ENCODE data around the gene LASP1NB.

Gene LASP1NB

GRCh38 chr17:38886643-38887010 is 38.8 kb upstream of the LASP1NB start:
- no peak overlapping the region for H3K4me3 Mint-ChIP-seq
- peaks cover 51% of the 10 kb centered on the region for H3K36me3 Mint-ChIP-seq (ENCODE audit: low read depth)
- H3K27ac Mint-ChIP-seq: peak overlapping the region; percentile 25
- H3K27me3 Mint-ChIP-seq: no peaks in the 10 kb centered on the region
- intact Hi-C loops (cut with DNase I, micrococcal nuclease): no loop called here
- DNase-seq (no peak), ATAC-seq (no peak)
- peaks cover 90% of the 10 kb centered on the region for H3K4me1 Mint-ChIP-seq
- ChIA-PET CTCF (interaction anchor here (0.8 to 2.3 kb wide), 4 partner anchors 14 to 19 kb away, joined by 4 to 10 read pairs (median 6); partner anchors contain the start of gene LASP1), POLR2A (interaction anchor here (0.7 to 1.0 kb wide), 2 partner anchors 9 to 17 kb away, joined by 3 to 7 read pairs; partner anchors contain the start of gene LASP1)
- H3K9me3 Mint-ChIP-seq (ENCODE audit: low read depth): no peaks in the 10 kb centered on the region

- H3K27ac Mint-ChIP-seq: no peak overlapping the region
- CTCF ChIA-PET: interaction anchor here (1.2 kb wide), 1 partner anchor 9 kb away, joined by 3 read pairs; no protein-coding TSS in a partner anchor
- intact Hi-C loops (cut with DNase I, micrococcal nuclease): no loop called here
Observed at GRCh38 chr17:38888842-38889241, 36.6 kb upstream of the LASP1NB start.

GRCh38 chr17:38889745-38890409 is 35.5 kb upstream of the LASP1NB start:
- intact Hi-C loops (cut with DNase I, micrococcal nuclease): no loop called here
- peak overlapping the region; percentile 18 for H3K4me3 Mint-ChIP-seq
- H3K36me3 Mint-ChIP-seq (ENCODE audit: low read depth): peaks cover 37% of the 10 kb centered on the region
- DNase-seq: no peak
- POLR2A ChIA-PET: interaction anchor here (0.8 kb wide), 1 partner anchor 16 kb away, joined by 5 read pairs; no protein-coding TSS in a partner anchor
- CTCF ChIA-PET: interaction anchor here (0.6 to 1.2 kb wide), 3 partner anchors 8 to 252 kb away, joined by 3 to 4 read pairs (median 3); no protein-coding TSS in a partner anchor
- ATAC-seq: no peak
- peaks cover 90% of the 10 kb centered on the region for H3K4me1 Mint-ChIP-seq
- no peaks in the 10 kb centered on the region for H3K27me3 Mint-ChIP-seq
- no peaks in the 10 kb centered on the region for H3K9me3 Mint-ChIP-seq (ENCODE audit: low read depth)
- peak overlapping the region; percentile 78 for H3K27ac Mint-ChIP-seq

More at GRCh38 chr17:38888842-38889241, 36.6 kb upstream of the LASP1NB start:
- DNase-seq (no peak), ATAC-seq (no peak)
- H3K4me1 Mint-ChIP-seq: peaks cover 90% of the 10 kb centered on the region
- POLR2A ChIA-PET: interaction anchor here (0.8 kb wide), 1 partner anchor 15 kb away, joined by 5 read pairs; no protein-coding TSS in a partner anchor
- H3K4me3 Mint-ChIP-seq: no peak overlapping the region
- H3K36me3 Mint-ChIP-seq (ENCODE audit: low read depth): peaks cover 36% of the 10 kb centered on the region
- no peaks in the 10 kb centered on the region for H3K9me3 Mint-ChIP-seq (ENCODE audit: low read depth)
- no peaks in the 10 kb centered on the region for H3K27me3 Mint-ChIP-seq

GRCh38 chr17:38890410-38890746 is 35.0 kb upstream of the LASP1NB start:
- no peaks in the 10 kb centered on the region for H3K27me3 Mint-ChIP-seq
- peaks cover 38% of the 10 kb centered on the region for H3K36me3 Mint-ChIP-seq (ENCODE audit: low read depth)
- intact Hi-C loops (cut with DNase I, micrococcal nuclease): no loop called here
- ChIA-PET POLR2A (no interaction called here), CTCF (no interaction called here)
- H3K27ac Mint-ChIP-seq: peak overlapping the region; percentile 78
- peak overlapping the region; percentile 18 for H3K4me3 Mint-ChIP-seq
- no peak for DNase-seq
- H3K9me3 Mint-ChIP-seq (ENCODE audit: low read depth): no peaks in the 10 kb centered on the region
- peaks cover 85% of the 10 kb centered on the region for H3K4me1 Mint-ChIP-seq
- no peak for ATAC-seq

- H3K27ac Mint-ChIP-seq: peak overlapping the region; percentile 85
- no peak for DNase-seq
- H3K9me3 Mint-ChIP-seq (ENCODE audit: low read depth): no peaks in the 10 kb centered on the region
- CTCF ChIA-PET: interaction anchor here (0.5 kb wide), 1 partner anchor 9 kb away, joined by 3 read pairs; no protein-coding TSS in a partner anchor
- H3K4me3 Mint-ChIP-seq: no peak overlapping the region
- no peaks in the 10 kb centered on the region for H3K27me3 Mint-ChIP-seq
- H3K4me1 Mint-ChIP-seq: peaks cover 80% of the 10 kb centered on the region
- POLR2A ChIA-PET: interaction anchor here (1.0 kb wide), 1 partner anchor 22 kb away, joined by 5 read pairs; the partner anchor contains the start of gene LASP1
- peaks cover 38% of the 10 kb centered on the region for H3K36me3 Mint-ChIP-seq (ENCODE audit: low read depth)
- intact Hi-C loops (cut with DNase I, micrococcal nuclease): no loop called here
- peak; percentile 11 for ATAC-seq
Observed at GRCh38 chr17:38891441-38891840, 34.0 kb upstream of the LASP1NB start.

GRCh38 chr17:38892083-38892482 is 33.3 kb upstream of the LASP1NB start:
- Mint-ChIP-seq H3K9me3 (ENCODE audit: low read depth) (no peaks in the 10 kb centered on the region), H3K27ac (peak overlapping the region; percentile 85), H3K4me3 (no peak overlapping the region), H3K36me3 (ENCODE audit: low read depth) (peaks cover 44% of the 10 kb centered on the region), H3K4me1 (peaks cover 82% of the 10 kb centered on the region), H3K27me3 (no peaks in the 10 kb centered on the region)
- ChIA-PET CTCF (no interaction called here), POLR2A (interaction anchor here (0.7 to 1.0 kb wide), 2 partner anchors 8 to 23 kb away, joined by 3 to 5 read pairs; partner anchors contain the start of gene LASP1)
- ATAC-seq (peak; percentile 30), DNase-seq (peak; percentile 52)
- intact Hi-C loops (cut with DNase I, micrococcal nuclease): no loop called here

GRCh38 chr17:38892620-38893019 is 32.8 kb upstream of the LASP1NB start:
- ChIA-PET CTCF (no interaction called here), POLR2A (interaction anchor here (0.7 to 1.0 kb wide), 2 partner anchors 9 to 23 kb away, joined by 3 to 5 read pairs; partner anchors contain the start of gene LASP1)
- no peaks in the 10 kb centered on the region for H3K27me3 Mint-ChIP-seq
- intact Hi-C loops (cut with DNase I, micrococcal nuclease): no loop called here
- H3K27ac Mint-ChIP-seq: peak overlapping the region; percentile 65
- no peaks in the 10 kb centered on the region for H3K9me3 Mint-ChIP-seq (ENCODE audit: low read depth)
- H3K4me1 Mint-ChIP-seq: peaks cover 82% of the 10 kb centered on the region
- H3K4me3 Mint-ChIP-seq: no peak overlapping the region
- peaks cover 47% of the 10 kb centered on the region for H3K36me3 Mint-ChIP-seq (ENCODE audit: low read depth)
- ATAC-seq (no peak), DNase-seq (no peak)

- ChIA-PET CTCF (interaction anchor here (1.1 kb wide), 1 partner anchor 39 kb away, joined by 3 read pairs; the partner anchor contains the start of gene RPL23), POLR2A (no interaction called here)
- no peaks in the 10 kb centered on the region for H3K27me3 Mint-ChIP-seq
- peaks cover 47% of the 10 kb centered on the region for H3K36me3 Mint-ChIP-seq (ENCODE audit: low read depth)
- peak overlapping the region; percentile 59 for H3K27ac Mint-ChIP-seq
- DNase-seq: no peak
- intact Hi-C loops (cut with DNase I, micrococcal nuclease): no loop called here
- H3K4me3 Mint-ChIP-seq: no peak overlapping the region
- no peak for ATAC-seq
- no peaks in the 10 kb centered on the region for H3K9me3 Mint-ChIP-seq (ENCODE audit: low read depth)
- H3K4me1 Mint-ChIP-seq: peaks cover 82% of the 10 kb centered on the region
Observed at GRCh38 chr17:38893113-38893512, 32.3 kb upstream of the LASP1NB start.

- DNase-seq (peak; percentile 61), ATAC-seq (peak; percentile 37)
- intact Hi-C loops (cut with DNase I, micrococcal nuclease): no loop called here
- Mint-ChIP-seq H3K4me1 (peaks cover 84% of the 10 kb centered on the region), H3K9me3 (ENCODE audit: low read depth) (no peaks in the 10 kb centered on the region), H3K36me3 (ENCODE audit: low read depth) (peaks cover 50% of the 10 kb centered on the region), H3K4me3 (no peak overlapping the region), H3K27me3 (no peaks in the 10 kb centered on the region), H3K27ac (peak overlapping the region; percentile 59)
- POLR2A ChIA-PET: no interaction called here
- CTCF ChIA-PET: interaction anchor here (0.5 to 1.4 kb wide), 5 partner anchors 9 to 1176 kb away, joined by 3 to 8 read pairs (median 3); partner anchors contain the start of gene RPL23
Observed at GRCh38 chr17:38893607-38894006, 31.8 kb upstream of the LASP1NB start.

GRCh38 chr17:38894276-38894675 is 31.1 kb upstream of the LASP1NB start:
- no peak overlapping the region for H3K4me3 Mint-ChIP-seq
- ATAC-seq: no peak

GRCh38 chr17:38896346-38896954 is 29.0 kb upstream of the LASP1NB start:
- Mint-ChIP-seq H3K27me3 (no peaks in the 10 kb centered on the region), H3K36me3 (ENCODE audit: low read depth) (peaks cover 54% of the 10 kb centered on the region), H3K9me3 (ENCODE audit: low read depth) (no peaks in the 10 kb centered on the region), H3K4me3 (no peak overlapping the region), H3K27ac (peak overlapping the region; percentile 58), H3K4me1 (peaks cover 80% of the 10 kb centered on the region)
- ChIA-PET CTCF (interaction anchor here (0.7 to 0.9 kb wide), 2 partner anchors 17 to 26 kb away, joined by 3 read pairs; no protein-coding TSS in a partner anchor), POLR2A (interaction anchor here (1.3 kb wide), 2 partner anchors 25 to 30 kb away, joined by 3 read pairs; no protein-coding TSS in a partner anchor)
- ATAC-seq (no peak), DNase-seq (no peak)
- intact Hi-C loops (cut with DNase I, micrococcal nuclease): loop anchor here in 1 of 2 experiments (5.0 kb wide), 1 partner anchor 1289 kb away; the partner anchor contains the start of gene SYNRG

More at GRCh38 chr17:38894276-38894675, 31.1 kb upstream of the LASP1NB start:
- Mint-ChIP-seq H3K36me3 (ENCODE audit: low read depth) (peaks cover 56% of the 10 kb centered on the region), H3K27me3 (no peaks in the 10 kb centered on the region), H3K9me3 (ENCODE audit: low read depth) (no peaks in the 10 kb centered on the region), H3K4me1 (peaks cover 84% of the 10 kb centered on the region), H3K27ac (peak overlapping the region; percentile 59)
- ChIA-PET POLR2A (interaction anchor here (0.6 kb wide), 1 partner anchor 10 kb away, joined by 5 read pairs; no protein-coding TSS in a partner anchor), CTCF (interaction anchor here (0.7 to 1.4 kb wide), 5 partner anchors 10 to 1175 kb away, joined by 3 to 8 read pairs (median 3); partner anchors contain the start of genes LASP1NB and RPL23)
- no peak for DNase-seq
- intact Hi-C loops (cut with DNase I, micrococcal nuclease): no loop called here

All from activated CD4-positive, alpha-beta T cell treated with anti-CD3 and anti-CD28 coated beads for 36 hours (primary cell).